HEK293 (cell line): ENCODE measurements around the gene OSBPL10.

Experiments used
- CTCF ChIA-PET: fragments of 350-600 bp; formaldehyde crosslinking; extraction: SDS; loops from one replicate; lab custom pipeline; 2021; ENCODE audit warnings: antibody characterized with exemption; lab: Yijun Ruan, JAX
- POLR2A ChIA-PET: fragments of 300-600 bp; formaldehyde crosslinking; extraction: SDS; loops from one replicate; lab custom pipeline; 2020; ENCODE audit warnings: antibody characterized with exemption, inconsistent platforms; lab: Yijun Ruan, JAX
- H3K27ac ChIP-seq: fragments of 200-500 bp; sonication (Bioruptor generic); 2 replicates; pipeline ENCODE4 v1.5.1; 2014; ENCODE audit warnings: low read depth, low read length, control low read depth, inconsistent platforms; ENCODE audit errors: extremely low read depth
- H3K36me3 ChIP-seq, 2 experiments: fragments of 200-500 bp in 1 of 2; sonication (Bioruptor generic) in 1 of 2; 1 replicate in 1 of 2; 2 replicates in 1 of 2; pipeline ENCODE4 v1.5.1; 2014 to 2017; ENCODE audit warnings: inconsistent platforms in 2 of 2, low read length in 2 of 2; ENCODE audit not compliant: control insufficient read depth in 2 of 2, insufficient read depth in 1 of 2
- H3K4me1 ChIP-seq: fragments of 200-500 bp; sonication (Bioruptor generic); 2 replicates; pipeline ENCODE4 v1.5.1; 2014; ENCODE audit warnings: mild to moderate bottlenecking, low read length, inconsistent platforms; ENCODE audit not compliant: control insufficient read depth, insufficient read depth
- H3K4me3 ChIP-seq: 2 replicates; pipeline ENCODE4 v1.5.1; 2011; ENCODE audit warnings: low read depth, mild to moderate bottlenecking, control low read depth, low read length, moderate library complexity
- H3K9me3 ChIP-seq: fragments of 200-500 bp; sonication (Bioruptor generic); 2 replicates; pipeline ENCODE4 v1.5.1; 2014; ENCODE audit warnings: low read depth, low read length, inconsistent platforms; ENCODE audit not compliant: control insufficient read depth, insufficient read depth
- FEZF1 ChIP-seq: fragments of 450-650 bp; formaldehyde crosslinking; IDR thresholded peaks from 2 replicates; pipeline ENCODE4 v1.5.1; 2016; ENCODE audit warnings: missing biosample characterization, missing genetic modification characterization
- HIC1 ChIP-seq: fragments of 450-650 bp; formaldehyde crosslinking; IDR thresholded peaks from 2 replicates; pipeline ENCODE4 v1.5.1; 2016; ENCODE audit warnings: missing biosample characterization, missing genetic modification characterization
- KLF16 ChIP-seq: fragments of 450-650 bp; formaldehyde crosslinking; IDR thresholded peaks from 2 replicates; pipeline ENCODE4 v1.5.1; 2017; ENCODE audit warnings: missing biosample characterization, missing genetic modification characterization
- KLF9 ChIP-seq: fragments of 450-650 bp; formaldehyde crosslinking; IDR thresholded peaks from 2 replicates; pipeline ENCODE4 v1.5.1; 2016; ENCODE audit warnings: missing biosample characterization, missing genetic modification characterization, low read depth
- MYNN ChIP-seq: fragments of 450-650 bp; formaldehyde crosslinking; IDR thresholded peaks from 2 replicates; pipeline ENCODE4 v1.5.1; 2016; ENCODE audit warnings: missing biosample characterization, missing genetic modification characterization, borderline replicate concordance
- OVOL3 ChIP-seq: fragments of 450-650 bp; formaldehyde crosslinking; IDR thresholded peaks from 2 replicates; pipeline ENCODE4 v1.5.1; 2016; ENCODE audit warnings: missing biosample characterization, missing genetic modification characterization
- PRDM10 ChIP-seq: fragments of 450-650 bp; formaldehyde crosslinking; IDR thresholded peaks from 2 replicates; pipeline ENCODE4 v1.5.1; 2016; ENCODE audit warnings: missing biosample characterization, missing genetic modification characterization
- SCRT2 ChIP-seq: fragments of 450-650 bp; formaldehyde crosslinking; IDR thresholded peaks from 2 replicates; pipeline ENCODE4 v1.5.1; 2016; ENCODE audit warnings: missing biosample characterization, missing genetic modification characterization
- ZIC2 ChIP-seq: fragments of 450-650 bp; formaldehyde crosslinking; IDR thresholded peaks from 2 replicates; pipeline ENCODE4 v1.5.1; 2016; ENCODE audit warnings: missing biosample characterization, missing genetic modification characterization
- ZNF132 ChIP-seq: fragments of 450-650 bp; formaldehyde crosslinking; IDR thresholded peaks from 2 replicates; pipeline ENCODE4 v1.5.1; 2017; ENCODE audit warnings: missing biosample characterization, missing genetic modification characterization, borderline replicate concordance
- ZNF175 ChIP-seq: fragments of 450-650 bp; formaldehyde crosslinking; IDR thresholded peaks from 2 replicates; pipeline ENCODE4 v1.5.1; 2016; ENCODE audit warnings: missing biosample characterization, missing genetic modification characterization
- ZNF248 ChIP-seq: fragments of 450-650 bp; formaldehyde crosslinking; IDR thresholded peaks from 2 replicates; pipeline ENCODE4 v1.5.1; 2017; ENCODE audit warnings: missing biosample characterization, missing genetic modification characterization
- ZNF354C ChIP-seq: fragments of 450-650 bp; formaldehyde crosslinking; IDR thresholded peaks from 2 replicates; pipeline ENCODE4 v1.5.1; 2016; ENCODE audit warnings: missing biosample characterization, missing genetic modification characterization, low read depth, borderline replicate concordance
- ZNF510 ChIP-seq: fragments of 450-650 bp; formaldehyde crosslinking; IDR thresholded peaks from 2 replicates; pipeline ENCODE4 v1.5.1; 2018; ENCODE audit warnings: mild to moderate bottlenecking, missing genetic modification characterization, missing biosample characterization; ENCODE audit not compliant: insufficient replicate concordance
- ZNF558 ChIP-seq: fragments of 450-650 bp; formaldehyde crosslinking; IDR thresholded peaks from 2 replicates; pipeline ENCODE4 v1.5.1; 2016; ENCODE audit warnings: missing biosample characterization, missing genetic modification characterization
- ZNF596 ChIP-seq: fragments of 450-650 bp; IDR thresholded peaks from 2 replicates; pipeline ENCODE4 v1.5.0; 2018; ENCODE audit warnings: missing biosample characterization, mild to moderate bottlenecking, missing genetic modification characterization, moderate library complexity
- ZNF623 ChIP-seq: fragments of 450-650 bp; formaldehyde crosslinking; IDR thresholded peaks from 2 replicates; pipeline ENCODE4 v1.5.1; 2016; ENCODE audit warnings: missing biosample characterization, missing genetic modification characterization
- ZNF626 ChIP-seq: fragments of 450-650 bp; sonication (Bioruptor Pico); formaldehyde crosslinking; IDR thresholded peaks from 2 replicates; pipeline ENCODE4 v1.5.1; 2018; ENCODE audit warnings: missing biosample characterization, missing genetic modification characterization, inconsistent platforms
- ZNF660 ChIP-seq: fragments of 450-650 bp; IDR thresholded peaks from 2 replicates; pipeline ENCODE4 v1.5.1; 2018; ENCODE audit warnings: missing biosample characterization, mild to moderate bottlenecking, missing genetic modification characterization
- ZNF76 ChIP-seq: fragments of 450-650 bp; formaldehyde crosslinking; IDR thresholded peaks from 2 replicates; pipeline ENCODE4; 2016; ENCODE audit warnings: low read depth, missing biosample characterization, missing genetic modification characterization, borderline replicate concordance
- ZNF777 ChIP-seq: fragments of 450-650 bp; formaldehyde crosslinking; IDR thresholded peaks from 2 replicates; pipeline ENCODE4 v1.5.1; 2017; ENCODE audit warnings: missing biosample characterization, missing genetic modification characterization, borderline replicate concordance
- ZNF792 ChIP-seq: fragments of 450-650 bp; formaldehyde crosslinking; IDR thresholded peaks from 2 replicates; pipeline ENCODE4 v1.5.1; 2016; ENCODE audit warnings: missing biosample characterization, missing genetic modification characterization
- TF ChIP-seq, protein P1 (sequence below): fragments of 450-650 bp; formaldehyde crosslinking; IDR thresholded peaks from 2 replicates; pipeline ENCODE4 v1.5.1; 2016; ENCODE audit warnings: missing biosample characterization, missing genetic modification characterization, low read depth

Gene OSBPL10

DNA sequence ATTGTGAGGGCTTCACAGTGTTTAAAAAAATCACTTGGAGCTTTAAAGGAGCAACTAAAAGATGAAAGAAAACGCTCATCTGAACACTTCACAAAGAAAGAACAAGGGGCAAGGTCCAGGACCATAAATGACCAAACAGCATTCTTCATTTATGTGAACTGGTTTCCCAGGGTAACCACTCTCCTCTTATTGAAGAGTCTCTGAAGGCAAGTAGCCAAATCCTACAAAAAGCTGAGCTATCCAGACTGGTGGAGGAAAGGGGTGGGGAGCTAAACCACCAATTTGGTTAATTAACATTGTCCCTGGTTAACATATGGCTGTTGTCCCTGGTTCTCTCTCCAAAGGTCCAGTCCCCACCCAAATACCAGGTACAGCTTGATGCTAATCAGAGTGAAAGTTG, 58.1 kb downstream of the OSBPL10 start:
- Histone ChIP-seq H3K36me3 (no peaks in the 10 kb centered on the region), H3K9me3 (no peaks in the 10 kb centered on the region), H3K4me1 (no peaks in the 10 kb centered on the region), H3K4me3 (no peak overlapping the region)
- POLR2A ChIA-PET: interaction anchor here (0.5 kb wide), 1 partner anchor 16 kb away, joined by 3 read pairs; no protein-coding TSS in a partner anchor
- CTCF ChIA-PET: interaction anchor here (0.7 kb wide), 1 partner anchor 102 kb away, joined by 3 read pairs; no protein-coding TSS in a partner anchor
- TF ChIP-seq ZNF354C (tag by site-specific recombination): no peak
- no peak for TF ChIP-seq FEZF1 (tag by site-specific recombination)
- no peak for TF ChIP-seq ZNF623 (tag by site-specific recombination)
- TF ChIP-seq ZNF792: no peak
- TF ChIP-seq ZNF76 (tag by site-specific recombination): no peak
- no peak for TF ChIP-seq ZNF660
- no peak for TF ChIP-seq ZNF558 (tag by site-specific recombination)
- no peak for TF ChIP-seq MYNN (tag by site-specific recombination)
- TF ChIP-seq ZNF510 (tag by site-specific recombination): no peak
- TF ChIP-seq ZNF132 (tag by site-specific recombination): no peak
- TF ChIP-seq SCRT2: no peak
- no peak for TF ChIP-seq ZIC2
- TF ChIP-seq ZNF175 (tag by site-specific recombination): no peak
- no peak for TF ChIP-seq KLF16 (tag by site-specific recombination)
- no peak for TF ChIP-seq OVOL3 (tag by site-specific recombination)
- TF ChIP-seq ZNF777: no peak
- no peak for TF ChIP-seq ZNF626 (tag by site-specific recombination)
- TF ChIP-seq PRDM10: no peak
- TF ChIP-seq, all 188 proteins: peak for 0
- no peak overlapping the region for H3K27ac ChIP-seq

- Histone ChIP-seq H3K4me1 (no peaks in the 10 kb centered on the region), H3K27ac (no peak overlapping the region), H3K9me3 (no peaks in the 10 kb centered on the region), H3K36me3 (no peaks in the 10 kb centered on the region), H3K4me3 (no peak overlapping the region)
- POLR2A ChIA-PET: no interaction called here
- no peak for TF ChIP-seq ZNF792
- TF ChIP-seq ZNF660: no peak
- TF ChIP-seq, protein P1, sequence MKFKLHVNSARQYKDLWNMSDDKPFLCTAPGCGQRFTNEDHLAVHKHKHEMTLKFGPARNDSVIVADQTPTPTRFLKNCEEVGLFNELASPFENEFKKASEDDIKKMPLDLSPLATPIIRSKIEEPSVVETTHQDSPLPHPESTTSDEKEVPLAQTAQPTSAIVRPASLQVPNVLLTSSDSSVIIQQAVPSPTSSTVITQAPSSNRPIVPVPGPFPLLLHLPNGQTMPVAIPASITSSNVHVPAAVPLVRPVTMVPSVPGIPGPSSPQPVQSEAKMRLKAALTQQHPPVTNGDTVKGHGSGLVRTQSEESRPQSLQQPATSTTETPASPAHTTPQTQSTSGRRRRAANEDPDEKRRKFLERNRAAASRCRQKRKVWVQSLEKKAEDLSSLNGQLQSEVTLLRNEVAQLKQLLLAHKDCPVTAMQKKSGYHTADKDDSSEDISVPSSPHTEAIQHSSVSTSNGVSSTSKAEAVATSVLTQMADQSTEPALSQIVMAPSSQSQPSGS: no peak
- no peak for TF ChIP-seq ZNF248 (tag by site-specific recombination)
- TF ChIP-seq ZNF596: no peak
- no peak for TF ChIP-seq KLF9 (tag by site-specific recombination)
- no peak for TF ChIP-seq KLF16 (tag by site-specific recombination)
- TF ChIP-seq HIC1 (tag by site-specific recombination): no peak
- CTCF ChIA-PET: no interaction called here
Measured at GRCh38 chr3:31921837-31922236, 59.2 kb downstream of the OSBPL10 start.
